Epithelial cell of proximal tubule (primary cell): Measurements from ENCODE around the gene PEPD. TPM values are rescaled to one million over a fixed set of nuclear protein-coding genes. Genes with fewer than 3 reads are reported as not detected.

ENCODE experiments used
- DNase-seq: peaks from one replicate; pipeline ENCODE4 v3.0.0-alpha.2; 2011; ENCODE audit warnings: low read depth
- H3K4me3 ChIP-seq: 2 replicates; pipeline ENCODE4 v1.5.1; 2011; ENCODE audit warnings: low read depth, mild to moderate bottlenecking, low read length
- total RNA-seq: library from RNA; depleted of rRNA; stranded (reverse); fragments of >200 nt; gene quantifications from 2 replicates; pipeline ENCODE4 v1.2.3, GENCODE V29; 2015
- TF ChIP-seq, protein P1 (sequence below): conservative IDR thresholded peaks from 2 replicates; pipeline ENCODE4 v1.5.1; 2012; ENCODE audit warnings: low read depth, mild to moderate bottlenecking, low read length

The PEPD gene
- total RNA-seq, 1 donor from 2014 or later: 56.7 TPM

DNA sequence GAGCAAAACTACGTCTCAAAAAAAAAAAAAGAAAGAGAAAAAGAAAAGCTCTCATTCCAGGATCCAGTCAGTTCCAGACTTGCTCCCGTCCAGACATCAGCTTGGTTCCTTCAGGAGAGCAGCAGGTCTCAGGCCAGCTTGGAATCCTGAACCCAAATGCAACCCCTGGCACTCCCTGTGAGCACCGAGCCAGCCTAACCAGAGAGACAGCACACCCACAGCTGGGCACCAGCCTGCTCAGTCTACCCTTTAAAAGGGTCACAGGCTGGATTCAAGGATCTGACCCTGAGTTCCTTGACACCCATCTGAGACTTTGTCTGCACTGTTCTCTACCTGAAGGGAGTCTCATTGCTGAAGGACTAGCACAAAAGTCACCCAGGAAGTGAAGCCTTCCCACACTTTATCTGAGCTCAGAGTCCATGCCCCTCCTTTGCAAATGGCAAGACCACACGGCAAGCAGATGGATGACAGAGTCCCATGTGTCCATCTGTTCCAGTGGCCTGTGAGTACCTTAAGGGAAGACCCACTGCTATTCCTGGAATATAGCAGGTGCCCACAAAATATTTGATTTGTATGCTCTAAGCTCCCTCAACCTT lies 1.4 kb downstream of the PEPD start:
- peak overlapping the region; percentile 91 for H3K4me3 ChIP-seq
- TF ChIP-seq, protein P1, sequence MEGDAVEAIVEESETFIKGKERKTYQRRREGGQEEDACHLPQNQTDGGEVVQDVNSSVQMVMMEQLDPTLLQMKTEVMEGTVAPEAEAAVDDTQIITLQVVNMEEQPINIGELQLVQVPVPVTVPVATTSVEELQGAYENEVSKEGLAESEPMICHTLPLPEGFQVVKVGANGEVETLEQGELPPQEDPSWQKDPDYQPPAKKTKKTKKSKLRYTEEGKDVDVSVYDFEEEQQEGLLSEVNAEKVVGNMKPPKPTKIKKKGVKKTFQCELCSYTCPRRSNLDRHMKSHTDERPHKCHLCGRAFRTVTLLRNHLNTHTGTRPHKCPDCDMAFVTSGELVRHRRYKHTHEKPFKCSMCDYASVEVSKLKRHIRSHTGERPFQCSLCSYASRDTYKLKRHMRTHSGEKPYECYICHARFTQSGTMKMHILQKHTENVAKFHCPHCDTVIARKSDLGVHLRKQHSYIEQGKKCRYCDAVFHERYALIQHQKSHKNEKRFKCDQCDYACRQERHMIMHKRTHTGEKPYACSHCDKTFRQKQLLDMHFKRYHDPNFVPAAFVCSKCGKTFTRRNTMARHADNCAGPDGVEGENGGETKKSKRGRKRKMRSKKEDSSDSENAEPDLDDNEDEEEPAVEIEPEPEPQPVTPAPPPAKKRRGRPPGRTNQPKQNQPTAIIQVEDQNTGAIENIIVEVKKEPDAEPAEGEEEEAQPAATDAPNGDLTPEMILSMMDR: no peak
- DNase-seq: no peak

DNA sequence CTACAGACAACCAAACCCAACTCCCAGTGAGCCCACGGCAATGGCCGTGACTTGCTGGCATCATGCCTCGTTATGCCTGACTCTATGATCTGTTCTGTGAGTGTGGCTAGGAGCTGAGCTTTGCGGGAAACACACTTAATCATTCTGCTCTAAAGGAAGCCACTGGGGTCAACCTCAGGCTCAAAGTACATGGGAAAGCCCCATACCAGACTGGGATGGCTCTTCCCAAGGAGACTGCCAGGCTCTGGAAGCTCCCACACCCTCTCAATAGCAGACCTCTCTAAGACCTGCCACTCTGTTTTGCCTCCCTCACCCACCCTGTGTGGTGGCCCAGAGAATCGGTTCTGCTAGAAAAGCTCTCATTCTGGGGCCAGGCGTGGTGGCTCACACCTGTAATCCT lies 2.2 kb downstream of the PEPD start:
- H3K4me3 ChIP-seq: no peak overlapping the region
- no peak for DNase-seq
- TF ChIP-seq, protein P1: no peak

DNA sequence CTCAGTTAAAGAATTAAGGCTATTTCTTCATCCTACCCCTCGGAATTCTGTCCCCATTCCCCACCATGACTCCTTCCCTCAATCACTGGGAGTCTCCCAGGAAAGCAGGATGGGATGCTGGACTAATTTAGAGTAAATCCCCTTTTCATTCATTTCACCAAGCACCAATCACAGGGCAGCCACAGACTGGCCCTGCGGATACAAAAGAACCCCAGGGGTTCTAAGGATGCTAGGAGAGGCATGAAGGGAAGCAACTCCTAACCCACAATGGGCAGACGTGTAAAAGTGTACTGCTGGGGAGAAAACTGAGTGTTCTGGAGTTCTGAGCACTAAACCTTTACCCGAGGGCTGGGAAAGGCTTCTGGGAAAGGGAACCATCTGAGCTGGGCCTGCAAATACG lies 3.0 kb downstream of the PEPD start:
- H3K4me3 ChIP-seq: no peak overlapping the region
- TF ChIP-seq, protein P1: no peak

DNA sequence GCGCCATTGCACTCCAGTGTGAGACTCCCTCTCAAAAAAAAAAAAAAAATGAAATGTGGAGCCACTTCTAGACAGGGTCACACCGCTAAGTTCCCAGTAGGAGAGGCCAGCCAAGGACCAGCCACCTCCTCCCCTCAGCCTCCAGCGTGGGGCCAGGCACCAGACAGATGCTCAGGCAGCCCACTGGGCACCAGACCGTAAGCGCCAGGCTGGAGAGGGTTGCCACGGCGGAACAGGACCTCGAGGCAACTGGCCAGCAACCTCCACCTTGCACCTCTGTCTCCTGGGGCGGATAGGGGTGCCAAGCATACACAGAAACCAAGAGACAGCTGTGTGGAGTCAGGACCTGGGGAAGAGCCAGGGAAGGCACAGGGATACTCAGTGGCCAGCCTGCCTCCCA lies 3.7 kb downstream of the PEPD start:
- TF ChIP-seq, protein P1: no peak
- DNase-seq: no peak
- no peak overlapping the region for H3K4me3 ChIP-seq

More for the DNA sequence above, 3.0 kb downstream of the PEPD start:
- DNase-seq: no peak

DNA sequence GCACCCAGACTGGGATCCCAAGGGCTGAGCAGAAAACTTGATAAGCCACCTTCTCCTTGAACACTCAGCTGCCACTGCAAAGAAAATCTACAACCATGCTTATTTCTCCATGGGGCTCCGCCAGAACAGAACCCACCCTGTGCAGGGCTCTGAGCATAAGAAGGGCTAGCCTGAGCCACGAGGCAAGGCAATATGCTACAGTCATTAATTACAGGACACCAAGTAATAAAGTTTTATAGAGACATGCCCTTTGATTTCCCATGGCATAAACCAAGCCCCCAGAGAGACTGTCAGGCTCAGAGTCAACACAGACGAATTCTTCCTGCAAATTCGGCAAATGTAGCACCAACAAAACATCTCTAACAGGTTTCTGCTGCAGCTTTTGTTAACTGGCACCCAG lies 5.7 kb downstream of the PEPD start:
- TF ChIP-seq, protein P1: no peak
- no peak for DNase-seq

DNA sequence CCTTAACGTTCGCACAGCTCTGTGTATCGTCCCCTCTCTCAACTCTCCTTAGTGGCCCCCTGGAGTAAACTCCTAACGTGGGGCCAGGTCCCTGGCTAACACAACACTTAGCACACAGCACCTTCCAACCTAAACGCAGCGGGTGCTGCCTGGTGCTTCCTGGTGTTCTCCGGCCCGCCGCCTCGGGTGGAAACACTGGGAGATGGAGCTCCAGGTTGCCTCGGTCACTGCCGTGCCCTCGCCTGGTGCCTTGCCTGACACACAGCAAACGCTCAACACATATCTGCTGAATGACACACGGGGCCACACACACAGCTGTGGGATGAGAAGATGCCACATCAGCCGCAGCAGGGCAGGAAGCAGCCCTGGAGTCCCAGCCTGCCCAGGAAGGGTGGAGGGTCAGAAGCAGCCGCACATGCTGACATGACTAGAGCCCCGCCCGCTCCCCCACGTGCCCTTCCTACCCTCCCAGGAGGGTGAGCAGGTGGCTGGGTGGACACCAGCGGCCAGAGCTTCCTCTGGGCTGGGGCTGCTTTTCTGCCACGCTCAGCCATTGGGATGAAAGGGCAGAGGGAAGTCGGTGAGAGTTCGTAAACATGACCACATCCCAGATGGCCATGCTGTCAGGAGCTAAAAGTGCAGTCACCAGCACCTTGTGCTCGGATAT lies 6.6 kb downstream of the PEPD start:
- H3K4me3 ChIP-seq: no peak overlapping the region
- TF ChIP-seq, protein P1: no peak
- DNase-seq: no peak

More for the DNA sequence above, 5.7 kb downstream of the PEPD start:
- H3K4me3 ChIP-seq: no peak overlapping the region

DNA sequence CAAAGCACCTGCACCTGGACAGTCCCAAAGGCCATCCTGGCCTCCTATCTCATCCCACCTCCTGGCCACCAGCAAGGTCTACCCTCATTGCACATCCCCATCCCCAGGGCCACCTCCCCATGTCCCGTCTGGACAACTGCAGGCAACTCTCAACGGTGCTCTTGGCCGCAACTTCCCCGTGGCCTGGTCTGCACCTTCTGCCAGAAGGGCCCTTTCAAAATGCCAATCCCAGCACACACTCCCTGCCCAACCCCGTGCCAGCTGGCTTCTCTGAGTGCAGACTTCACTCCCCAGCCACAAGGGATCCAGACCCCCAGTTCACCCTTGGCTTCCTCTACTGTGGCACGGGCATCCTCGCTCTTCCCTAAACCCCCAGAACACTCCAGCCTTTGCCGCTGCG lies 8.2 kb downstream of the PEPD start:
- no peak overlapping the region for H3K4me3 ChIP-seq
- DNase-seq: no peak
- TF ChIP-seq, protein P1: no peak
